Activated naive CD8-positive, alpha-beta T cell treated with anti-CD3 and anti-CD28 coated beads for 36 hours (primary cell): Measurements from ENCODE around the gene SLC38A11. TPM values are rescaled to one million over a fixed set of nuclear protein-coding genes. Genes with fewer than 3 reads are reported as not detected.

Experiments
- DNase-seq: peaks from one replicate; pipeline ENCODE4 v3.0.0; 2021
- H3K27ac Mint-ChIP-seq: one replicate; pipeline ENCODE4 v1.8.0; 2022; ENCODE audit warnings: mild to moderate bottlenecking, moderate library complexity, mixed read lengths
- H3K27me3 Mint-ChIP-seq: one replicate; pipeline ENCODE4 v1.8.0; 2022; ENCODE audit warnings: mild to moderate bottlenecking, mixed read lengths
- H3K36me3 Mint-ChIP-seq: one replicate; pipeline ENCODE4 v1.8.0; 2021; ENCODE audit warnings: mild to moderate bottlenecking, mixed read lengths
- H3K4me1 Mint-ChIP-seq: one replicate; pipeline ENCODE4 v1.8.0; 2021; ENCODE audit warnings: mixed read lengths
- H3K4me3 Mint-ChIP-seq: one replicate; pipeline ENCODE4 v1.8.0; 2022; ENCODE audit warnings: mild to moderate bottlenecking, moderate library complexity, mixed read lengths
- H3K9me3 Mint-ChIP-seq: one replicate; pipeline ENCODE4 v1.8.0; 2022; ENCODE audit warnings: mixed read lengths
- total RNA-seq, 2 experiments: library from RNA; stranded (reverse); gene quantifications; one replicate each; pipeline ENCODE4 v1.2.3, GENCODE V29; 2021

SLC38A11 gene
- total RNA-seq, 2 experiments from 2014 or later: not detected

DNA sequence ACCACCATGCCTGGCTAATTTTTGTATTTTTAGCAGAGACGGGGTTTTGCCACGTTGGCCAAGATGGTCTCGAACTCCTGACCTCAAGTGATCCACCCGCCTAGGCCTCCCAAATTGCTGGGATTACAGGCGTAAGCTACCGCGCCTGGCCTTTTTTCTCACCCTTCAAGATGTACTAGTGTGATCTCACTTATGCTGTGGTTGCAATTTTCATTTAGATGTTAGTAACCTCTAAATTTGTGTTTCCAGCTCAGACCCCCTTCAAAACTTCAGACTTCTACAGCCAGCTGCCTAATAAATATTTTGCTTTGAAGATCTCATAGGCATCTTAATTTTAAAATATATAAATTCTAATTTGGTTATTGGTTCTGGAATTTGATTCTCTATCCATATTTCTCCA lies 8.0 kb downstream of the SLC38A11 start:
- Mint-ChIP-seq H3K27me3 (peaks cover 12% of the 10 kb centered on the region), H3K9me3 (no peaks in the 10 kb centered on the region), H3K4me1 (no peaks in the 10 kb centered on the region), H3K36me3 (no peaks in the 10 kb centered on the region), H3K4me3 (no peak overlapping the region), H3K27ac (no peak overlapping the region)
- DNase-seq: no peak

DNA sequence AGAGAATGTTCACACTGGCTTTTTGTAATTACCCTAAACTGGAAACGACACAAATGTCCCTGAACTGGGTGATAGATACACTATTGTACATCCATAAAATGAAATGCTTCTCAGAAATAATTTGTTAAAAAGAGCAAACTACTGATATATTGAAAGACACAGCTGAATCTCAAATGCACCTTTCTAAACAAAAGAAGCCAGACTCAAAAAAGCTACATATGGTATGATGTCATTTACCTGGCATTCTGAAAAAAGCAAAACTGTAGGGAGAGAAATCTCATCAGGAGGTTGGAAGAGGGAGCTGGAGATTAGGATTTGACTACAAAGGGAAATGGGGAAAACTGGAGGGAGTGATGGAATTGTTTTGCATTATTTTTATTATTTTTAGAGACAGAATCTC lies 12.0 kb downstream of the SLC38A11 start:
- Mint-ChIP-seq H3K27me3 (peaks cover 4% of the 10 kb centered on the region), H3K4me1 (no peaks in the 10 kb centered on the region), H3K9me3 (no peaks in the 10 kb centered on the region), H3K36me3 (no peaks in the 10 kb centered on the region), H3K27ac (no peak overlapping the region), H3K4me3 (no peak overlapping the region)
- no peak for DNase-seq

DNA sequence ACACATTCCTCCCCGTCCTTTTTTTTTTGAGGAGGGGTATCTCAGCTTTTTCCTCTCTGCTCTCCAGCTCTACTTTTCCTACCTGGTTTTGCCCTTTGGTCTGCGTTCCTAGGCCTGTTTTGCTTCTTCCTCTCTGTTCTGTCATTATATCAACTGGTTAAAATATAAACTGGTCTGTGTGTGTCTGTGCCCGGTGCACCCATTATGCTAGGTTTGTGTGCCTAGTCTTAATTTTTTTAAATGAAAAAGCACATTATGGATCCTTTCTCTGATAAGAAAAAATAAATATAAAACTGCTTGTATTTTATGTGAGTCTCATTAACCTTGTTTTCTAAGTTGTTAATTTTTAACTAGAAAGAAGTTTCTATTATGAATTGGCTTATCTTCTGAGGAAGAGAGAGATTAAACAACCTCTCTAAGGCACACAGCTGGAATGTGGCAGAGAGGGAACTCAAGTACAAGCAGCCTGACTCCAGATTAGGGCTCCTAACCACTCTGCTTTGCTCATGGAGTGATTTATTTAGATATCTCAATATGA lies 17.4 kb downstream of the SLC38A11 start:
- no peaks in the 10 kb centered on the region for H3K27me3 Mint-ChIP-seq
- no peak overlapping the region for H3K27ac Mint-ChIP-seq
- H3K9me3 Mint-ChIP-seq: no peaks in the 10 kb centered on the region
- H3K4me3 Mint-ChIP-seq: no peak overlapping the region
- DNase-seq: no peak
- H3K36me3 Mint-ChIP-seq: no peaks in the 10 kb centered on the region
- H3K4me1 Mint-ChIP-seq: no peaks in the 10 kb centered on the region

DNA sequence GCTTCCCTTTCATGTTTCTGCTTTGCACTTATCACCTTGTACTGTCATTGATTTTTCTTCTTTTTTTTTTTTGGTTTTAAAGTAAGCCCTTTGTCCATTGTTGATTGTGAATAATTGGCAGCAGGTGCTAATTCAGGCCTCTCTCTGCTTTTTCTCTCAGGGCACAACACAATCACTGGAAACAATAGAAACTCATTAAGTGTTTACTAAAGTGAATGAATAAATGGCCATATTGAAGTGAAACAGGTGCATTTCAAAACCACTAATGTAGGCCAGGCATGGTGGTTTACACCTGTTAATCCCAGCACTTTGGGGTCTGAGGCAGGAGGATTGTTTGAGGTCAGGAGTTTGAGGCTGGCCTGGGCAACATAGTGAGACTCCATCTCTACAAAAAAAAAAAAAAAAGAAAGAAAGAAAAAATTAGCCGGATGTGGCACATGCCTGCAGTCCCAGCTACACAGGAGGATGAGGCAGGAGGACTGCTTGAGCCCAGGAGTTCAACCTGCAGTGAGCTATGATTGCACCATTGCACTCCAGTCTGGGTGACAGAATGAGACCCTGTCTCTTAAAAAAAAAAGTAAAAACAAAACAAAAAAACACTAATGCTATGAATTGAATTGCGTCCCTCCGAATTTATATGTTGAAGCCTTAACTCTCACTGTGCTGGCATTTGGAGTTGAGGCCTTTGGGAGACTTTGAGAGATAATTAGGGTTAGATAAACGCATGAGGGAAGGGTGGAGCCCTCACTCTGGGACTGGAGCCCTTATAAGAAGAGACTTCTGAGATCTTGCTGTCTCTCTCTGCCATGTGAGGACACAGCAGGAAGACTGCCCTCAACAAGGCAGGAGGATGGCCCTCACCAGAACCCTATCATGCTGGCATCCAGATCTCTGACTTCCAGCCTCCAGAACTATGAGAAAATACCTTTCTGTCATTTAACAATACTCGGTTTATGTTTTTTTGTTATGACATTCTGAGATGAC lies 19.9 kb downstream of the SLC38A11 start:
- H3K36me3 Mint-ChIP-seq: no peaks in the 10 kb centered on the region
- no peak overlapping the region for H3K27ac Mint-ChIP-seq
- H3K4me1 Mint-ChIP-seq: no peaks in the 10 kb centered on the region
- DNase-seq: no peak
- H3K9me3 Mint-ChIP-seq: no peaks in the 10 kb centered on the region
- H3K4me3 Mint-ChIP-seq: no peak overlapping the region
- H3K27me3 Mint-ChIP-seq: no peaks in the 10 kb centered on the region

DNA sequence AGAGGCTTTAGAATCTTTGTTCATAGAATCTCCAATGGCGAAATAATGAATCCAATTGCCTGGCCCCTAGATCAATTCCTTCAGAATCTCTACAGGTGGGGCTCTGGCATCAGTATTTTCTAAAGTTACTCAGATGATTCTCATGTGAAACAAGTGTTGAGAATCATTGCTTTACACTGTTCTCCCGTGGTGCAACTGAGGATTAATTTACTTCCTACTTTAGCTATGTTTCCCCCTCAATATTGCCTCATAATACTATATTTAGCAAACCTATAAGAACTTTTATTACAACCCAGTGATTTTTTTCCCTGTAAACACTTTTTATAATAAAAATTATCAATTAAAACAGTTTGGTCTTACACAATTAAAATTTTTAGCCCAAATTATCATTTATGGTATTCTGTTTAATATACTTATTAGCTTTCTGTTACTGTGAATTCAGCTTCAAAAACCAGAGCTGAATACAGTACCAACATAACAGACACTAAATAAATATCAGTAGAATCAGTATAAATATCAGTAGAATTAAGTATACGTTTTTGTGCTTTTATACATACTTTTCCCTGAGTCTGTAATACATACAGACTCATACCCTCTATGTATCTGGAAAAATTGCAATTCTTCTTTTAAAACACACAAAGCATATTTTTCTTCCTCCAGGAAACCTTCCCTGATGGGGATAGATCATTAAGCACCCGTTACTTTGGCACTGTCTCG lies 20.8 kb downstream of the SLC38A11 start:
- no peak overlapping the region for H3K27ac Mint-ChIP-seq
- H3K27me3 Mint-ChIP-seq: peaks cover 6% of the 10 kb centered on the region
- no peak for DNase-seq
- no peaks in the 10 kb centered on the region for H3K36me3 Mint-ChIP-seq
- no peak overlapping the region for H3K4me3 Mint-ChIP-seq
- H3K4me1 Mint-ChIP-seq: no peaks in the 10 kb centered on the region
- H3K9me3 Mint-ChIP-seq: peaks cover 4% of the 10 kb centered on the region

DNA sequence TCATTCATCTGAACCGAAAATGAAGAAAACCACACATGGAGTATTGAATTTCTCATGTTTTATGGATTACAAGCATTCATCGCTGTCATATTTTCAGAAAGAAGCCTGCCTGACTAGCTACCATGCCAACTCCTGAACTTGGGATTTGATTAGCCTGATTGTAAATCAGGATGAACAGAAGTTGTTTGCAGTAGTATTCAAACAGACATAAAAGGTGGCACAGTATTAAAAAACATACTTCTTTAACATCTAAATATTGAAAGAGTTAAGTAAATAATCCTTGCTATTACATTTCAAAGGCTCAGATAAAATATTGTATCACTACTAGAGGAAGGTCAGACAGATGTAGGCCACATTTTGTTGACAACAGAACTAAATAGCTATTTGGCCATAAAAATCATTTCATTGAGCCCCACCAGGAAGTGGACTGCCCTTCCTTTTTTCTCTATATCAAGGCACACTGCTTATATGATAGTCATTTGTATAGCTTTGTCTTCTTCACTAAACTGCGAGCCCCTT lies 21.6 kb downstream of the SLC38A11 start:
- no peak overlapping the region for H3K27ac Mint-ChIP-seq
- peaks cover 4% of the 10 kb centered on the region for H3K9me3 Mint-ChIP-seq
- H3K4me1 Mint-ChIP-seq: no peaks in the 10 kb centered on the region
- no peak for DNase-seq
- H3K4me3 Mint-ChIP-seq: no peak overlapping the region
- no peaks in the 10 kb centered on the region for H3K36me3 Mint-ChIP-seq
- peaks cover 12% of the 10 kb centered on the region for H3K27me3 Mint-ChIP-seq

DNA sequence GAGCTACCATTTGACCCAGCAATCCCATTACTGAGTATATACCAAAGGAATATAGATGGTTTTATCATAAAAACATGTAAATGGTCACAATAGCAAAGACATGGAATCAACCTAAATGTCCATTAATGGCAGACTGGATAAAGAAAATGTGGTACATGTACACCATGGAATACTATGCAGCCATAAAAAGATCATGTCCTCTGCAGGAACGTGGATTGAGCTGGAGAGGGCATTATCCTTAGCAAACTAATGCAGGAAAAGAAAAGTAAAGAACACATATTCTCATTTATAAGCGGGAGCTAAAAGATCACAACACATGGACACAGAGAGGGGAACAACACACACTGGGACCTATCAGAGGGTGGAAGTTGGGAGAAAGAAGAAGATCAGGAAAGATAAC lies 22.9 kb downstream of the SLC38A11 start:
- Mint-ChIP-seq H3K27me3 (peaks cover 14% of the 10 kb centered on the region), H3K27ac (no peak overlapping the region), H3K9me3 (peaks cover 4% of the 10 kb centered on the region), H3K4me1 (no peaks in the 10 kb centered on the region), H3K36me3 (no peaks in the 10 kb centered on the region), H3K4me3 (no peak overlapping the region)
- no peak for DNase-seq

DNA sequence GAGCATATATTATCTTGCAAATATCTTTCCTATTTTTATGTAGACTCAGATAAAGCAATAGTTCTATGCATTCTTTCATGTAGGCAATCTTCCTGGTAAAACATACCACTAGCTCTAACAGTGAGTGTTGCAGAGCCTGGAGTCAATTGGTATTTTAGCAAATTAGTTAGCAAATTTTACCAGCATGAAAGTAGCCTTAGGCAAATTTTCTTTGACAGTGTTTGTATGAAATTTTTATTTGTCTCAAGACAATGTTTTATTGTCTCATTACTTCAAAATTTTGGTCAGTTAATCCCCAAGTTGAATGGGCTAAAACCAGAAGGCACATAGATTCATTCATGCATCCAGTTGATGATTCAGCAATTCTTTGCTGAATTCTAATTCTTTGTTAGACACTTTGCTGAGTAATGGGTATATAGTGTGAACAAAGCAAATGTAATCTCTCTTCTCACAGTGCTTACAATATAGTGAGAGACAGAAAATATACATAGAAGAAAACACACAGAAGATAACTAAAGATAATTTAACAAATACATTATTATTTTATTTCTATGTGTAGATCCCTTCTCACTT lies 27.1 kb downstream of the SLC38A11 start:
- Mint-ChIP-seq H3K4me1 (no peaks in the 10 kb centered on the region), H3K9me3 (peaks cover 9% of the 10 kb centered on the region), H3K36me3 (no peaks in the 10 kb centered on the region), H3K27ac (no peak overlapping the region), H3K27me3 (peaks cover 14% of the 10 kb centered on the region), H3K4me3 (no peak overlapping the region)
- no peak for DNase-seq

DNA sequence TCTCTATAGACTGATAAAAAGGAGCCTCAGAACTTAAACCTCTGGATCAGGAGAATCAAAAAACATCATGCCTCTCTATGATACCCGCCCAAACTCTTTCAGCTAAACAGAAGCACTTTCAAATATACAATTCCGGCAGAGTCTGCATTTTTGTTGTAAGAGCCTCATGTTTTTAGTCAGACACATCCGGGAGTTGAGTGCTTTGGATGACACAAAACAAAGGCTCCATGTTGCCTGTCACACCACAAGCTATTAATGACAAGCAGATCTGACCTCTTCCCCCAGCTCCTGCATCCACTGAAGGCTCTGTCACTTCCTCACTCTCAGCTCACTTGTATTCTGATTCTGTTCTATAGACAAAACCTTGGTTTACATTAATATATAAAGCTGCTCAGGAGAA lies 33.2 kb downstream of the SLC38A11 start:
- H3K4me3 Mint-ChIP-seq: no peak overlapping the region
- H3K9me3 Mint-ChIP-seq: peaks cover 6% of the 10 kb centered on the region
- no peaks in the 10 kb centered on the region for H3K4me1 Mint-ChIP-seq
- no peak for DNase-seq
- H3K36me3 Mint-ChIP-seq: no peaks in the 10 kb centered on the region
- peaks cover 9% of the 10 kb centered on the region for H3K27me3 Mint-ChIP-seq
- H3K27ac Mint-ChIP-seq: no peak overlapping the region

DNA sequence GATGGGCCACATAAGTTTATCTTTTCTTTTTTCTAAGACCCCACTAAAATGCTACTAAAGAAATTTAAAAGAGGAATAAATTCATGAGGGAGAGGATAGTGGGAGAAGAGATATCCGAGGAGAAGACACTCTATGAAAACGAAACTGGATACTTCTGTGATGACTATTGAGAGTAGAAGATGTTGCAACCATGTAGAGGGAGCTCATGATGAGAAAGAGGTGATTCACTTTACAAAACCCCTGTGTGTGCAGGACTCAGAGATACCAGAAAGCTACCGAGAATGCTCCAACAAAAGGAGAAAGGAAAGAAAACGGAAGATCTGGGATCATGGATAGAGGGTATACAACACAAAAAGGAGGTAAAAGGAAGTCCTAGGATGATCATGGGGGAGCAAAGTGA lies 34.9 kb downstream of the SLC38A11 start:
- peaks cover 2% of the 10 kb centered on the region for H3K9me3 Mint-ChIP-seq
- H3K36me3 Mint-ChIP-seq: no peaks in the 10 kb centered on the region
- H3K4me1 Mint-ChIP-seq: no peaks in the 10 kb centered on the region
- DNase-seq: no peak
- peaks cover 9% of the 10 kb centered on the region for H3K27me3 Mint-ChIP-seq
- no peak overlapping the region for H3K27ac Mint-ChIP-seq
- no peak overlapping the region for H3K4me3 Mint-ChIP-seq

DNA sequence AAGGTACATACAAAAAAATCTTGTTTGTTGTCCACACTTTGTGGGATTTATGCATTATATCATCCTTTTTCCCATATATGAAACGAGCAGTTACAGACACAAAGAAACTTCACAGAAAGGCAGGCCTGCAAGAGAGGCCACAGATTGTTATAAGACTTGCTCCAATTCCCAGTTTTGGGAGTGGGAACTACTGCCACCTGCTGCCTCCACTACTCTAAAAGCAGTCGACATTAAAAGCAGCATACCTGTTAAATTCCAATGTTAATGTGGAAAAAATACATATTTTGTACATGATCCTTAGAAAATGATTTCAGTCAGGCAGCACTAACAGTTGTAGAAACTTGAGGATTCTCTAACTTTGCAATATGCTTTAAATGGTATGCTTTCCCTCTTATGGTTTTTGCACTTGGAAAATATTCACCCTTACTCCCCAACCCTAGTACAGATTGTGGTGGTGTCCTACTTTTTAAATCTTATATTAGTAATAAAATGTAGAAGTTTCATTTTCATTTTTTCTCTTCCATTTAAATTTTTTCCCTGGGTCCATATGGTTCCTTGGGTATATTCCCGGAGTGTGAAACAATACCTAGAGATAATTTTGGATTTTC lies 37.9 kb downstream of the SLC38A11 start:
- no peak overlapping the region for H3K27ac Mint-ChIP-seq
- no peaks in the 10 kb centered on the region for H3K9me3 Mint-ChIP-seq
- H3K36me3 Mint-ChIP-seq: no peaks in the 10 kb centered on the region
- H3K4me1 Mint-ChIP-seq: no peaks in the 10 kb centered on the region
- H3K27me3 Mint-ChIP-seq: peaks cover 9% of the 10 kb centered on the region
- H3K4me3 Mint-ChIP-seq: no peak overlapping the region
- DNase-seq: no peak

DNA sequence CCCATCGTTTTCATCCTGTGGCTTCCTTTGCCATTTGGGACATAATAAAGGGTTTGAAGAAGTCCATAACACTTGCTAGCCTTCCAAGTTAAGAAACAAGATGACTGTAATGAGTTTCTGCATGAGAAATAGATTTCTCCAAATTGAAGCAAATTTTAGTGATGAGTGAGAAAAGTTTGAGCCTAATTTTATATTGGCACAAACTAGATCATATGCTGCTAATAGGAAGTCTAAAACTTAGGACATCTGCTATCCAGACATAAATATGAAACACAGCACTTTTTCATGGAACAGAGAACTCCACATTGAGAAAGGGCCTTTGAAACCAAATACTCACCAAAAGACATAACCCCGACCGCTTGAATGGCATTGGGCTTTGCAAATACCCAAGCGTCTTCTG lies 39.8 kb downstream of the SLC38A11 start:
- DNase-seq: no peak
- Mint-ChIP-seq H3K36me3 (no peaks in the 10 kb centered on the region), H3K27ac (no peak overlapping the region), H3K9me3 (no peaks in the 10 kb centered on the region), H3K4me3 (no peak overlapping the region), H3K4me1 (no peaks in the 10 kb centered on the region), H3K27me3 (peaks cover 8% of the 10 kb centered on the region)

DNA sequence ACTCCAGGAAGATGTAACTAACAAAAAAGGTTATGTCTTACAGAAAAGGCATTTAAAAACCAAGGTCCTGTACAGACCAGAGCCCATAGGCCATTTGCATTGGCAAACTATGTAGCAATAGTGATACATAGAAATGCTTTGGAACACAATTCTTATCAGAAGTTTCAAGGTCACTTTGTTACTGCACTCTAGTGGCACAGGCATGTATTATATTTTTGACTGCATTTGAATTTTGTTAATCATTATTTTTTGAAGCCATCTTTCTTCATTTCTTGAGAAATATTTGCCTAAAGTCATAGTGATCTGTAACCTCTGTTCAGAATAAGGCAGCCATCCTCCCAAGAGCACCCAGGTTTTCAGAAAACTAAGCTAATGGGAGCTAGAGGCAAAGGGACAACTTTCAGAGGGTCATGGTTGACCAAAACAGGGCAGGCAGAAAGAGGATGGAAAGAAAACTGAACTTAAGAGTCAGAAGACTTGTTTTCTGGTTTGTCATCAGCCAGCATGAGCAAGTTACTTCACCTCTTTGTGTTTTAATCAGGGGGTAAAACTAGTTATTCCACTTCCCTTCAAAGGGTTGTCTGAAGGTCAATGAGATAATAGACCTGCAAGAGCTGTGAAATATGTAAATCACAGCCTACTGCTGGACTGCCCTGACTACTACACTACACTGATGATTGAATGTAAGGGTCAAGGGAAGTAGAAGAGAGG lies 41.5 kb downstream of the SLC38A11 start:
- DNase-seq: no peak
- H3K27me3 Mint-ChIP-seq: no peaks in the 10 kb centered on the region
- H3K36me3 Mint-ChIP-seq: no peaks in the 10 kb centered on the region
- H3K4me1 Mint-ChIP-seq: peaks cover 4% of the 10 kb centered on the region
- H3K27ac Mint-ChIP-seq: no peak overlapping the region
- H3K4me3 Mint-ChIP-seq: no peak overlapping the region
- no peaks in the 10 kb centered on the region for H3K9me3 Mint-ChIP-seq

DNA sequence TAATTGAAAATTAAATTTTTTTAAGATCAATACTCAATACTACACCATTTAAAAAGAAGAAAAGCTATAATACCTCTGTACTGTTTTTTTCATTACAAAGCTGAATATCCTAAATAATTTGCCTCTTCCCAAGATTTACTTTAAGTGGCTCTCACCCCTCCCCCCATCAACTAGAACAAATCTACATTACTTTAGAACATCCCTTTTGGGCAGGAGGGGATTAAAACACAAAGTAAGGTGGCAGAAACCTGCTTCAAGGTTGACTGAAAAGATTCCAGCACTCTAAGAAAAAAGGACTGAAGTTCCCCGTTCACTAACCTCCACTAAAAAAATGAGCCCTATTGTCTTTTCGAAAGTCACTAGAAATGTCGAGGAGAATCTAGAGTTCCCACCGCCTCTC lies 42.3 kb downstream of the SLC38A11 start:
- Mint-ChIP-seq H3K27ac (no peak overlapping the region), H3K4me3 (no peak overlapping the region)
- DNase-seq: no peak

More for the DNA sequence above, 42.3 kb downstream of the SLC38A11 start:
- H3K9me3 Mint-ChIP-seq: no peaks in the 10 kb centered on the region
- H3K36me3 Mint-ChIP-seq: no peaks in the 10 kb centered on the region
- H3K27me3 Mint-ChIP-seq: no peaks in the 10 kb centered on the region
- H3K4me1 Mint-ChIP-seq: peaks cover 4% of the 10 kb centered on the region
